DMS 273 treated with DMSO at 0.1 percent for 48 hours (cell line): ENCODE measurements around the gene TANC1.
"Not testable (repeated sequence)": the region's sequence is repeated elsewhere in the genome, so short reads cannot be mapped to it uniquely, and the experiment has no call there.

Source experiments
- DNase-seq: peaks from one replicate; lab custom pipeline; 2025; lab: John Stamatoyannopoulos, UW

The TANC1 gene

DNA sequence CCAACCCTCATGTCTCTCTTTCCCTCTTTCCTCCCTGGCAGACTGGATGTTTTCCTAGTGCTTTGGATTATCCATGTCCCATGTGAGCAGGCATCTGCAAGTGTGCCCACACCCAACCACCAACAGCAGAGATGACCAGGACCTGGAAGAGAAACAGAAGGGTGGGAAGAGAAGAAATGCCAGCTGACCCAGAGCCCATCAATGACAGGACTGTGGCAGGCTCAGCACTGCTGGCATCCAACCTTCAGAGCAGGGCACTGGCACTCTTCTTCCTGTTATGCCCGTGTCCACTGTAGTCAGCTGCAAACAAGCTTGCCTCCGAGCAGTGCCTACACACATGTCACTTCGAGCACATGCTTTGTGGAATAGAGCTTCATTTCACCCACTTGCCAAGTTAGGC is 121.1 kb downstream of the TANC1 start:
- no peak for DNase-seq

- no peak for DNase-seq
Measured at GRCh38 chr2:159090514-159091201, 122.2 kb downstream of the TANC1 start.

DNA sequence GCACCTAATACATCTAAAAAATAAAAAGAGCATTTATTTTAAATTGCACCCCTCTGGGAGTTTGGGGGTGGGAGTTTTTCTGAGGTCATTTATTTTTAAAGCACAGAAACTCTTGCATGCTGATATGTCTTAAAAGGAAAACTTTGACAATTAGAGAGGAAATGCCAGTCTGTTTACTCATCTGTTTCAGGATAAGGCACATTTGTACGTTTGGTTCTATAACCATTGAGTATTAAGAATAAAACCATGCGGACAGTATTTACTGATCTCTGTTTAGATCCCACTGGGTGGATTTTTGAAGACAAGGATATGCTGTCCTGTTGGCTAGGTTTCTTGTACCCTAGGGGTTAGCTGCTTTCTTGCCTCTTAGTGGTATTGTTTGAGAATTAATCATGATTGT is 122.9 kb downstream of the TANC1 start:
- DNase-seq = no peak

DNA sequence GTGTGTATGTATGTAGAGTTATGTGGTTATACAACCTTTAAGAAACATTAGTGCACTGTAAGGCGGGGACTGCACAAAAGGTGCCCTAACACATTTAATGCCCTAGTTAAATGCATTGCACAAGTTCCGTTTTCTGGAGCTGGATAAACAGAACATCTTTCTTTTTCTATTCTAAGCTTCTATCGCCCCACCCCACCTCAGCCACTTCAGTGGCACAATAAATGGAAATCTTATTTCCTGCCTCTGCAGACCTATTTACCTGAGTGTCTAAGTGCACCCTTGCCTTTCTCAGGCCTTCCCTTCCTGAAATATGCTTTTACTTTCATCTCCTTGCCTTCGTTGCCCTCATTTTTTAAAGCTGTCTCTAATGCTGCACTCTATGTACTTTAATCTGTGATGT is 123.5 kb downstream of the TANC1 start:
- no peak for DNase-seq

GRCh38 chr2:159093497-159093896 is 125.1 kb downstream of the TANC1 start:
- peak; percentile 18 for DNase-seq

- no peak for DNase-seq
Measured at GRCh38 chr2:159094173-159094737, 125.8 kb downstream of the TANC1 start.

DNA sequence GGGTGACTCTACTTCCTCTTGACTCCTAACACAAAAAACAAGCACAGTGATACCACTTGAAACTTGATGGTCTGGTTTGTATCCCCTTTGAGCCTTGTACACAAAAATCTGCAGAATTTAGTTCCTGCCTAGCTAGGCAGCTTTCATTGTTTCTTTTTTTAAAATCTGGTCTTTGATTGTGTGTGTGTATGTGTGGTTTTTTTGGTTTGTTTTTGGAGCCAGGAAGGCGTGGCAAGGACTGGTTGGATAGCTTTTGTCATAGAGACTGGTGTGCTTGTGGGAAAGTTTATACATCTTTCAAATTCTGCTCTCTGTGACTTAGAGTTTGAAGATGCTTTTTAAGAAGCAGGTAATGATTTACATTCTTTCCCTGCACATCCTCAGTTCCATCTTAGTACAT is 127.4 kb downstream of the TANC1 start:
- DNase-seq = no peak

GRCh38 chr2:159096302-159096855 is 127.9 kb downstream of the TANC1 start:
- not testable (repeated sequence) for DNase-seq

DNA sequence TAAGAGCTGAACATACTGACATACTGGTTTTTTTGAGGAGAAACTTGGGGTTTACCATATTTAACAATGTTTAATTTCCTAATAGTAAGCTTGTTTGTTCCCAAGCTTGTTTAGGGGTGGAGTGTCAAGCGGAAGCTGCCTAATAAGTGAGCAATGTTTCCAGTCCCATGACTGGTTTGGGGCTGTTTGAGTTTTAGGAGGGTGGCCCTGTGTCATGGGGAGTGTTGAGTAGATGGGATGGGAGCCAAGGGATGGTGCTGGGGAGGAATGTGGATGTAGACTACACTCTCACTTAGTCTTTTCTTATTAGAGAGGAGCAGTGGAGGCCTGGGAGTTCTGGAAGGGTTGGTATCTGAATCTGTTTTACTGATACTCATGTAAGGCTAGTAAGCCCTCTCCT is 128.5 kb downstream of the TANC1 start:
- DNase-seq = no peak

- no peak for DNase-seq
Measured at GRCh38 chr2:159098361-159098760, 129.9 kb downstream of the TANC1 start.

- DNase-seq = no peak
Measured at GRCh38 chr2:159098921-159099411, 130.5 kb downstream of the TANC1 start.

GRCh38 chr2:159101755-159102489 is 133.5 kb downstream of the TANC1 start:
- DNase-seq = no peak

- DNase-seq = no peak
Measured at GRCh38 chr2:159103411-159103810, 135.0 kb downstream of the TANC1 start.

GRCh38 chr2:159106109-159106508 is 137.7 kb downstream of the TANC1 start:
- no peak for DNase-seq

GRCh38 chr2:159108181-159108893 is 139.9 kb downstream of the TANC1 start:
- no peak for DNase-seq

DNA sequence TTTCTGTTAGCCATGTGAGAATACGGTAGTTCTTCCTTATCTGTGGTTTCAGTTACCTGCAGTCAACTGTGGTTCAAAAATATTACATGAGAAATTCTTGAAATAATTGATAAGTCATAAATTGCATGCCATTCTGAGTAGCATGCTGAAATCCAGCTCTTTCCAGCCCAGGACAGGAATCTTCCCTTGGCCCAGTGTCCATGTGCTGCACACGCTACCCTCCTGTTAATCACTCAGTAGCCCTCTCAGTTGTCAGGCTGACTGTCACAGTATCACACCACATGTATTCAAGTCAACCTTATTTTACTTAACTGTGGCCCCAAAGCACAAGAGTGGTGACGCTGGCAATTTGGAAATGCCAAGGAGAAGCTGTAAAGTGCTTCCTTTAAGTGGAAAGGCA is 141.1 kb downstream of the TANC1 start:
- no peak for DNase-seq

GRCh38 chr2:159110784-159111183 is 142.3 kb downstream of the TANC1 start:
- no peak for DNase-seq

DNA sequence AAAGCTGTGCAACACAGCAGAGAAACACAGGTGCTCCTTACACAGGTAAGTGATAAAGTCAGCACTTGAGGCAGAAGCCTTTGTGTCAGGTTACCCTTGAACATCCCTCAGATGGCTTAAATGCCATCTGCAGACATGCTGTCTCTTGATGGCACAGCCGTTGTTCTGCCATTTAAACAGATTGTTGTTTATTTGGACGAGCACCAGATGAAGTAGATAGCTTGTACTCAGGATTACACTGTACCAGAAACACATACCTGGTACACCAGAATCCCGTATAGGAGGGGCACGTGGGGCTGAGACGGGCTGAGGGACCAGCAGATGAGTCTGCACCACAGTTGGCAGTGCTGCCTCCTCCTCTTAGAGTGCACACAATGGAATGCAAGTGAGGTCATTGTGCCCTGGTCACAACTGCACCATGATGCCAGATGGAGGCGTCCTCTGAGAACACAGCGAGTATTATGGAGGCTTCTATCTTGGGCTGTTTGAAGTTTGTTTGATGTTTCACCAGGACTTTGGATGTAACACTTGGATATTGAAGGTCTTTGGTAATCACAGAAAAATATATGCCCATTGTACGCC is 143.0 kb downstream of the TANC1 start:
- DNase-seq = no peak

DNA sequence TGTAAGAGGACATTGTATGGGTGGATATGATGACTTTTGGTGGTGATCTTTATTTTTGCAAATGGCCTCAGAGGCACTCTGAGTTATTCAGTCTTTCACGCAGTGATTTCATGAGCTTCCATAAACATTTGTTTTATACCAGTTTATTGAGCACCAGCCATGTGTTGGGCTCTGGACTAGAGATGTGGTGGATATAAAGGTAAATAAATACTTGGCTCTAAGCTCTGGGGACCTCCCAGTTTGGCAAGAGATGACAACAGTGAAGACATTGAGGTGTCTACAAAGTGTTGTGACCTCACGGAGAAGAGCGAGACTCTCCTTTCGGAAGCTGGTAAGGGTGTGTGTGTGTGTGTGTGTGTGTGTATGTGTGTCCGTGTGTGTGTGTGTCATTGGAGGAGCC is 146.4 kb downstream of the TANC1 start:
- DNase-seq = no peak

DNA sequence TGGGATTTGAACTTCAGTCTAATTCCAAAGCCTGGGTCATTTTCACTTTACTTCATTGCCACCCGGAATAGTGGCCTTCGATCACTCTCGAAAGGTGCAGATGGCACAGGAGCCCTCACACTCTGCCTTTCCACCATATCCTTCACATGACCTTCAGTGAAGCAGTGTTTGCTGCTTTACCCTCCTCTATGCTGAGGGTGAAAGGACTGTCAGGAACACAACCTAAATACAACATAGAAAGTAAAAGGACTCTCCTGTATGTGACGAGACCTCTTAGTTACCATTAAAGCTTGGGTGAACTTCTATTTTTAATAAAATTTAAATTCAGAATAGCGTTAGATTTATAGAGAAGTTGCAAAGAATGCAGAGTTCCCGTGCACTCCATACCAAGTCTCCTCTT is 148.5 kb downstream of the TANC1 start:
- no peak for DNase-seq

GRCh38 chr2:159117658-159118057 is 149.2 kb downstream of the TANC1 start:
- DNase-seq = no peak
